Gastroesophageal sphincter (tissue), 3 donors: Measurements from ENCODE around the gene SLC25A44.

ENCODE experiments used
- EP300 ChIP-seq: sonication (generic); formaldehyde crosslinking; IDR thresholded peaks from one replicate; pipeline ENCODE4 v1.6.1; 2017; ENCODE audit warnings: antibody characterized with exemption, mild to moderate bottlenecking
- POLR2A ChIP-seq, 2 donors: fragments of 450-650 bp; IDR thresholded peaks; one replicate each; pipeline ENCODE4 v1.6.1; 2017; ENCODE audit warnings: antibody characterized with exemption in 2 of 2, mild to moderate bottlenecking in 2 of 2, moderate library complexity in 1 of 2
- POLR2AphosphoS5 ChIP-seq: sonication (generic); formaldehyde crosslinking; IDR thresholded peaks from one replicate; pipeline ENCODE4 v1.6.1; 2017; ENCODE audit warnings: antibody characterized with exemption
- TF ChIP-seq, protein P1 (sequence below), 4 experiments: fragments of 200-600 bp in 2 of 4; fragments of 450-650 bp in 2 of 4; sonication (generic) in 1 of 4; IDR thresholded peaks; one replicate each; pipeline ENCODE4 v1.5.1; 2017 to 2019; ENCODE audit warnings: antibody characterized with exemption in 4 of 4, mild to moderate bottlenecking in 2 of 4, moderate library complexity in 2 of 4

DNA sequence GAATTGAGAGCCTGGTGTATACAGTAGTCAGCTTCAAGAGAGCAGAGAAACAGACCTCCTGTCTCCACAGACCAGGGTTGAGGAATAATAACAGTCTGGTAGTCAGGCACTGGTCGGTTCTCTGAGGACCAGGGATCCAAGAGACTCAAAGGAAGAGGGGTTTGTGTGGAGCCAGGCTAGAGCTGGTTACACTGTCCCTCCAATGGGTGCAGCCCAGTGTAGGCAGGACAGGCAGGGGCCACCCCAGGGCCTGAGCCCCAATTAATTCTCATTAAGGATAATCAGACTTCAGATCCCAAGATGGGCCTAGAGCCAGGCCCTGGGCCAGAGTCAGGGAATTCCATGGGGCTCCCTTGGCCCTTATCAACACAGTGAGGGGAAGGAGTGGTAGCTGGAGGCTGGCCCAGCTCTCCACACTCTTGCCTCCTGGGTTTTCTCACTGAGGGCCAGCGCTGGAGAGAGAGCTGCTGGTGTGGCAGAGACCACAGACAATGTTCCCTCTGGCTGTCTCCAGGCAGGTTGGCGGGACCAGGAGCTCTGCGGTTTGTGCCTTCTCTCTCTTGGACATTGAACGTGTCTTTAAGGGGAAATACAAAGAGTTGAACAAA, 31.4 kb upstream of the SLC25A44 start:
- TF ChIP-seq EP300 (no peak), POLR2A (IDR thresholded peaks at IDR 0.05) (no peak), POLR2AphosphoS5 (no peak)
- TF ChIP-seq, protein P1, sequence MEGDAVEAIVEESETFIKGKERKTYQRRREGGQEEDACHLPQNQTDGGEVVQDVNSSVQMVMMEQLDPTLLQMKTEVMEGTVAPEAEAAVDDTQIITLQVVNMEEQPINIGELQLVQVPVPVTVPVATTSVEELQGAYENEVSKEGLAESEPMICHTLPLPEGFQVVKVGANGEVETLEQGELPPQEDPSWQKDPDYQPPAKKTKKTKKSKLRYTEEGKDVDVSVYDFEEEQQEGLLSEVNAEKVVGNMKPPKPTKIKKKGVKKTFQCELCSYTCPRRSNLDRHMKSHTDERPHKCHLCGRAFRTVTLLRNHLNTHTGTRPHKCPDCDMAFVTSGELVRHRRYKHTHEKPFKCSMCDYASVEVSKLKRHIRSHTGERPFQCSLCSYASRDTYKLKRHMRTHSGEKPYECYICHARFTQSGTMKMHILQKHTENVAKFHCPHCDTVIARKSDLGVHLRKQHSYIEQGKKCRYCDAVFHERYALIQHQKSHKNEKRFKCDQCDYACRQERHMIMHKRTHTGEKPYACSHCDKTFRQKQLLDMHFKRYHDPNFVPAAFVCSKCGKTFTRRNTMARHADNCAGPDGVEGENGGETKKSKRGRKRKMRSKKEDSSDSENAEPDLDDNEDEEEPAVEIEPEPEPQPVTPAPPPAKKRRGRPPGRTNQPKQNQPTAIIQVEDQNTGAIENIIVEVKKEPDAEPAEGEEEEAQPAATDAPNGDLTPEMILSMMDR (IDR thresholded peaks at IDR 0.05): no peak
